ENCODE measurements around the gene LCE3E.

LCE3E gene

DNA sequence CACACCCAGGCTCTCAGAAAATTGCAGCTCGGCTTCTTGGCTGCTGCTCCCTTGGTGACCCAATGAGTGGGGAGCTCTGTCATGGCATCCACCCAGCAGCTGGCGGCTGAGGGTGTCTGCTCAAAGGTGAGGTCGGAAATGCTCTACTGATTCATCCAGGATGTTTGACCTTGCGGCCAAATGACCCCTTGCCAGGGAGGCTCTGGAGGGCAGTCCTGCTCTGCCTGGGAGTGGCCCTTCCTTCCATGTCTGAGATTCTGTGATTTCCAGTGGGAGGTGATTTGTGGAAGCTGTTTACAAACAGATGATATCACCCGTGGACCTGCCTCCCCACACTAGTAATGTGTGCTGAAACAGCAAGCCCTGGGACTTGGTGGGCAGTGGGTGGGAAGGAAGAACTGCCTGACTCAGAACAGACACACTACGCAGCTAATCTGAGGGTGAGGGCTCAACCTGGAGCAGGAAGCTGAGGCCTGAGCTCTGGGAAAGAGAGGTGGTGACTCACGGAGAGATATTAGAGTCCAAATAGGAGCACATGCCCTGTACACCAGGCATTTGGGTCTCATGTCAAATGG lies 49.3 kb downstream of the LCE3E start:
- H3K27ac ChIP-seq = peak overlapping the region; percentile 90
- peak; percentile 67 for DNase-seq (ENCODE audit: low spot score)
- TF ChIP-seq, protein P1, sequence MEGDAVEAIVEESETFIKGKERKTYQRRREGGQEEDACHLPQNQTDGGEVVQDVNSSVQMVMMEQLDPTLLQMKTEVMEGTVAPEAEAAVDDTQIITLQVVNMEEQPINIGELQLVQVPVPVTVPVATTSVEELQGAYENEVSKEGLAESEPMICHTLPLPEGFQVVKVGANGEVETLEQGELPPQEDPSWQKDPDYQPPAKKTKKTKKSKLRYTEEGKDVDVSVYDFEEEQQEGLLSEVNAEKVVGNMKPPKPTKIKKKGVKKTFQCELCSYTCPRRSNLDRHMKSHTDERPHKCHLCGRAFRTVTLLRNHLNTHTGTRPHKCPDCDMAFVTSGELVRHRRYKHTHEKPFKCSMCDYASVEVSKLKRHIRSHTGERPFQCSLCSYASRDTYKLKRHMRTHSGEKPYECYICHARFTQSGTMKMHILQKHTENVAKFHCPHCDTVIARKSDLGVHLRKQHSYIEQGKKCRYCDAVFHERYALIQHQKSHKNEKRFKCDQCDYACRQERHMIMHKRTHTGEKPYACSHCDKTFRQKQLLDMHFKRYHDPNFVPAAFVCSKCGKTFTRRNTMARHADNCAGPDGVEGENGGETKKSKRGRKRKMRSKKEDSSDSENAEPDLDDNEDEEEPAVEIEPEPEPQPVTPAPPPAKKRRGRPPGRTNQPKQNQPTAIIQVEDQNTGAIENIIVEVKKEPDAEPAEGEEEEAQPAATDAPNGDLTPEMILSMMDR (conservative IDR thresholded peaks at IDR 0.05; ENCODE audit: low read depth) = no peak
- POLR2A ChIA-PET (ENCODE audit: low non-redundant PET) = interaction anchor here (0.6 kb wide), 1 partner anchor 1477 kb away, joined by 3 read pairs; no protein-coding TSS in a partner anchor
- CTCF ChIA-PET = interaction anchor here (0.6 to 0.7 kb wide), 2 partner anchors 11 to 174 kb away, joined by 3 read pairs; no protein-coding TSS in a partner anchor

DNA sequence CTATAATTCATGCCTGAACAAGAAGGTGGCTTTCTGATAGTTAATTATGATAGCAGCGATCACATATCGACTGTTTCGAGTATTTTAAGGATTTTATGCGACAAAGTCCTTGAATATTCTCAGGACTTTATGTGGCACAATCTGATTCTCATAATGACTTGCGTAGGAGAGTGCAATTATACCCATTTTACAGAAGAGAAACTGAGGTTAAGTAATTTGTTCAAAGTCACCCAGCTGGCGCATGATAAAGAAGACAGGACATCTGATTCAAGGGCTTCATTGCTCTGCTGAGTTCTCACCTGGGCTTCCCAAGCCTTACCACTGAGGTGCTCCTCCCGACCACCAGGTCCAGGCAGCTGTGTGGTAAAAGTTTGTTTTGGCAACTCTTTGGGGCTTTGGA lies 50.5 kb downstream of the LCE3E start:
- ChIA-PET CTCF (interaction anchor here (0.6 kb wide), 1 partner anchor 170 kb away, joined by 3 read pairs; the partner anchor contains the start of gene LCE2B), POLR2A (ENCODE audit: low non-redundant PET) (no interaction called here)
- H3K27ac ChIP-seq = peak overlapping the region; percentile 90

More for the DNA sequence above, 50.5 kb downstream of the LCE3E start:
- TF ChIP-seq, protein P1 (conservative IDR thresholded peaks at IDR 0.05; ENCODE audit: low read depth) = no peak
- no peak for DNase-seq (ENCODE audit: low spot score)
